HG03571 (cell line): ENCODE results near the gene HOXC11.

Source experiments
- ATAC-seq: cut with Tn5 transposase; IDR thresholded peaks from one replicate; pipeline ENCODE4 v1.9.1; 2021; ENCODE audit not compliant: unreplicated experiment

The HOXC11 gene

GRCh38 chr12:53956251-53956887, 16.6 kb upstream of the HOXC11 start:
- no peak for ATAC-seq

GRCh38 chr12:53956914-53957536, 15.9 kb upstream of the HOXC11 start:
- no peak for ATAC-seq

GRCh38 chr12:53958128-53958527, 14.8 kb upstream of the HOXC11 start:
- ATAC-seq: no peak

GRCh38 chr12:53959314-53959713, 13.6 kb upstream of the HOXC11 start:
- ATAC-seq: no peak

GRCh38 chr12:53960187-53961024, 12.5 kb upstream of the HOXC11 start:
- ATAC-seq: no peak

- ATAC-seq: no peak
These were observed 11.7 kb upstream of the HOXC11 start for GRCh38 chr12:53961025-53961761.

- ATAC-seq: no peak
These were observed 9.9 kb upstream of the HOXC11 start for GRCh38 chr12:53963005-53963404.

GRCh38 chr12:53963434-53964314, 9.3 kb upstream of the HOXC11 start:
- no peak for ATAC-seq

- no peak for ATAC-seq
These were observed 8.6 kb upstream of the HOXC11 start for GRCh38 chr12:53964315-53964713.

GRCh38 chr12:53965281-53966084, 7.4 kb upstream of the HOXC11 start:
- no peak for ATAC-seq

GRCh38 chr12:53966085-53966384, 6.9 kb upstream of the HOXC11 start:
- no peak for ATAC-seq

GRCh38 chr12:53966385-53967133, 6.4 kb upstream of the HOXC11 start:
- ATAC-seq: no peak

GRCh38 chr12:53967421-53967925, 5.5 kb upstream of the HOXC11 start:
- no peak for ATAC-seq

- no peak for ATAC-seq
These were observed 4.5 kb upstream of the HOXC11 start for GRCh38 chr12:53968214-53969127.

GRCh38 chr12:53969588-53970259, 3.2 kb upstream of the HOXC11 start:
- ATAC-seq: no peak

- ATAC-seq: no peak
These were observed 2.5 kb upstream of the HOXC11 start for GRCh38 chr12:53970451-53970850.

GRCh38 chr12:53971129-53971528, 1.8 kb upstream of the HOXC11 start:
- ATAC-seq: no peak
